Astrocyte (in vitro differentiated cells and primary cell): Measurements from ENCODE around the gene RPLP2. TPM values are rescaled to one million over a fixed set of nuclear protein-coding genes. Genes with fewer than 3 reads are reported as not detected.

ENCODE experiments used
- DNase-seq: peaks from one replicate; pipeline ENCODE4 v3.0.0-alpha.2; 2010; ENCODE audit warnings: low read depth
- FAIRE-seq: peaks from 2 replicates; lab custom pipeline; 2011; peaks lifted over from hg19 to GRCh38; lab: Jason Lieb, UNC
- H2AFZ ChIP-seq: 2 replicates; pipeline ENCODE4 v1.6.0; 2012; ENCODE audit warnings: low read depth, low read length, inconsistent platforms
- H3K27ac ChIP-seq: 2 replicates; pipeline ENCODE4 v1.5.1; 2011; ENCODE audit warnings: low read depth, low read length, inconsistent platforms
- H3K27me3 ChIP-seq: 2 replicates; pipeline ENCODE4 v1.6.0; 2011; ENCODE audit warnings: low read length, inconsistent platforms; ENCODE audit not compliant: insufficient read depth
- H3K36me3 ChIP-seq: 2 replicates; pipeline ENCODE4 v1.5.1; 2011; ENCODE audit warnings: low read length, inconsistent platforms; ENCODE audit not compliant: insufficient read depth
- H3K4me1 ChIP-seq: 2 replicates; pipeline ENCODE4 v1.5.1; 2011; ENCODE audit warnings: low read length, inconsistent platforms; ENCODE audit not compliant: insufficient read depth
- H3K4me2 ChIP-seq: 2 replicates; pipeline ENCODE4 v1.6.0; 2012; ENCODE audit warnings: low read length, inconsistent platforms
- H3K4me3 ChIP-seq: 2 replicates; pipeline ENCODE4 v1.5.1; 2011; ENCODE audit warnings: low read depth, mild to moderate bottlenecking, low read length, inconsistent platforms; ENCODE audit not compliant: insufficient read depth
- H3K79me2 ChIP-seq: 2 replicates; pipeline ENCODE4 v1.6.0; 2012; ENCODE audit warnings: mild to moderate bottlenecking, low read length, inconsistent platforms; ENCODE audit not compliant: insufficient read depth
- H3K9ac ChIP-seq: 2 replicates; pipeline ENCODE4 v1.6.0; 2012; ENCODE audit warnings: mild to moderate bottlenecking, low read length, inconsistent platforms
- H3K9me3 ChIP-seq: 2 replicates; pipeline ENCODE4 v1.5.1; 2012; ENCODE audit warnings: low read depth, mild to moderate bottlenecking, low read length, inconsistent platforms; ENCODE audit not compliant: insufficient read depth
- H4K20me1 ChIP-seq: 2 replicates; pipeline ENCODE4 v1.6.0; 2012; ENCODE audit warnings: low read length, inconsistent platforms; ENCODE audit not compliant: insufficient read depth
- H3K27ac Mint-ChIP-seq: one replicate; pipeline ENCODE4 v1.8.0; 2021; ENCODE audit warnings: mild to moderate bottlenecking, mixed read lengths; ENCODE audit not compliant: unreplicated experiment
- H3K27me3 Mint-ChIP-seq: one replicate; pipeline ENCODE4 v1.8.0; 2021; ENCODE audit warnings: low read depth, mixed read lengths; ENCODE audit not compliant: unreplicated experiment
- H3K36me3 Mint-ChIP-seq: one replicate; pipeline ENCODE4 v1.8.0; 2021; ENCODE audit warnings: low read depth, mixed read lengths; ENCODE audit not compliant: unreplicated experiment
- H3K4me1 Mint-ChIP-seq: one replicate; pipeline ENCODE4 v1.8.0; 2021; ENCODE audit warnings: low read depth, mixed read lengths; ENCODE audit not compliant: unreplicated experiment
- H3K4me3 Mint-ChIP-seq: one replicate; pipeline ENCODE4 v1.8.0; 2021; ENCODE audit warnings: mild to moderate bottlenecking, moderate library complexity, mixed read lengths; ENCODE audit not compliant: unreplicated experiment
- H3K9me3 Mint-ChIP-seq: one replicate; pipeline ENCODE4 v1.8.0; 2021; ENCODE audit warnings: mild to moderate bottlenecking, mixed read lengths; ENCODE audit not compliant: unreplicated experiment
- EZH2 ChIP-seq: IDR thresholded peaks from 2 replicates; pipeline ENCODE4 v1.6.1; 2012; ENCODE audit warnings: mild to moderate bottlenecking, low read length, inconsistent platforms; ENCODE audit not compliant: insufficient read depth
- total RNA-seq: library from RNA; stranded (reverse); gene quantifications from 2 replicates; pipeline ENCODE4 v1.2.1, GENCODE V29; 2021
- TF ChIP-seq, protein P1 (sequence below): IDR thresholded peaks from 2 replicates; pipeline ENCODE4 v1.5.1; 2011; ENCODE audit warnings: low read depth, mild to moderate bottlenecking, inconsistent platforms, low read length, moderate library complexity; ENCODE audit not compliant: insufficient read depth

RPLP2 gene
- total RNA-seq, 1 donor from 2014 or later = 1,666 TPM

DNA sequence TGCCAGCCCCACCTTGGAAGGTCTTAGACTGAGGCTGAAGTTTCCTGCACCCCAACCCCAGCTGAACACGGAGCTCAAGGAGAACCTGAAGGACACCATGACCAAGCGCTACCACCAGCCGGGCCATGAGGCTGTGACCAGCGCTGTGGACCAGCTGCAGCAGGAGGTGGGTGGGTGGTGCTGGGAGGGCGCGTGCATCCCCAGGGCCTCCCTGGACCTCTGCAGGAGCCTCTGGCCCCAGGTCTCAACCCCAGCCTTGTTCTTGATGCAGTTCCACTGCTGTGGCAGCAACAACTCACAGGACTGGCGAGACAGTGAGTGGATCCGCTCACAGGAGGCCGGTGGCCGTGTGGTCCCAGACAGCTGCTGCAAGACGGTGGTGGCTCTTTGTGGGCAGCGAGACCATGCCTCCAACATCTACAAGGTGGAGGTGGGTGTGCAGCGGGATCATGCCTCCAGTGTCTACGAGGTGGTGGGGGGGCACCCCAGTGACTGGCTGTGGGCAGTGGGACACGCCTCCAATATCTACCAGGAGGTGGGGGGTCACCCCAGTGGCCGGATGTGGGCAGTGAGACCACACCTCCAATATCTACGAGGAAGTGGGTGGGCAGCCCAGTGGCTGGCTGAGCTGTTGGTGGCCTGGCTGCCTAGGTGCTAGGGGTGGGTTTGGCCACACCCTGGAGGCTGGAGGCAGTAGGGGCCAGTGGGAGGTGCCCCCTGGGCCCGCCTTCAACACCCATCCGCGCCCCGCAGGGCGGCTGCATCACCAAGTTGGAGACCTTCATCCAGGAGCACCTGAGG lies 27.6 kb downstream of the RPLP2 start:
- no peak overlapping the region for H3K27ac Mint-ChIP-seq

DNA sequence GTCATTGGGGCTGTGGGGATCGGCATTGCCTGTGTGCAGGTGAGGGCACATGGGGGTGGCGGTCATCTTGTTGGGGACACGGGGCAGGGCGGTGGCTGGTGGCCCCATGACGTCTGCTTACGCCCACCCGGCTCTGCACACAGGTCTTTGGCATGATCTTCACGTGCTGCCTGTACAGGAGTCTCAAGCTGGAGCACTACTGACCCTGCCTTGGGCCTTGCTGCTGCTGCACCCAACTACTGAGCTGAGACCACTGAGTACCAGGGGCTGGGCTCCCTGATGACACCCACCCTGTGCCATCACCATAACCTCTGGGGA lies 28.2 kb downstream of the RPLP2 start:
- Mint-ChIP-seq H3K4me3 (no peak overlapping the region), H3K27me3 (no peaks in the 10 kb centered on the region), H3K36me3 (peaks cover 6% of the 10 kb centered on the region), H3K4me1 (peaks cover 20% of the 10 kb centered on the region), H3K27ac (no peak overlapping the region), H3K9me3 (no peaks in the 10 kb centered on the region)
- H3K4me1 ChIP-seq = peaks cover 44% of the 10 kb centered on the region
- no peak for TF ChIP-seq EZH2
- TF ChIP-seq, protein P1, sequence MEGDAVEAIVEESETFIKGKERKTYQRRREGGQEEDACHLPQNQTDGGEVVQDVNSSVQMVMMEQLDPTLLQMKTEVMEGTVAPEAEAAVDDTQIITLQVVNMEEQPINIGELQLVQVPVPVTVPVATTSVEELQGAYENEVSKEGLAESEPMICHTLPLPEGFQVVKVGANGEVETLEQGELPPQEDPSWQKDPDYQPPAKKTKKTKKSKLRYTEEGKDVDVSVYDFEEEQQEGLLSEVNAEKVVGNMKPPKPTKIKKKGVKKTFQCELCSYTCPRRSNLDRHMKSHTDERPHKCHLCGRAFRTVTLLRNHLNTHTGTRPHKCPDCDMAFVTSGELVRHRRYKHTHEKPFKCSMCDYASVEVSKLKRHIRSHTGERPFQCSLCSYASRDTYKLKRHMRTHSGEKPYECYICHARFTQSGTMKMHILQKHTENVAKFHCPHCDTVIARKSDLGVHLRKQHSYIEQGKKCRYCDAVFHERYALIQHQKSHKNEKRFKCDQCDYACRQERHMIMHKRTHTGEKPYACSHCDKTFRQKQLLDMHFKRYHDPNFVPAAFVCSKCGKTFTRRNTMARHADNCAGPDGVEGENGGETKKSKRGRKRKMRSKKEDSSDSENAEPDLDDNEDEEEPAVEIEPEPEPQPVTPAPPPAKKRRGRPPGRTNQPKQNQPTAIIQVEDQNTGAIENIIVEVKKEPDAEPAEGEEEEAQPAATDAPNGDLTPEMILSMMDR = no peak
- H3K4me3 ChIP-seq = no peak overlapping the region
- H3K9ac ChIP-seq = no peak overlapping the region
- H3K27me3 ChIP-seq = no peaks in the 10 kb centered on the region
- no peak for FAIRE-seq
- no peaks in the 10 kb centered on the region for H3K9me3 ChIP-seq
- no peak overlapping the region for H3K4me2 ChIP-seq
- H4K20me1 ChIP-seq = peaks cover 85% of the 10 kb centered on the region
- no peak for DNase-seq
- H2AFZ ChIP-seq = no peak overlapping the region
- peaks cover 19% of the 10 kb centered on the region for H3K36me3 ChIP-seq
- peaks cover 92% of the 10 kb centered on the region for H3K79me2 ChIP-seq
- no peak overlapping the region for H3K27ac ChIP-seq

More for the DNA sequence above, 27.6 kb downstream of the RPLP2 start:
- no peaks in the 10 kb centered on the region for H3K27me3 Mint-ChIP-seq
- no peak overlapping the region for H3K4me3 ChIP-seq
- DNase-seq = no peak
- peaks cover 85% of the 10 kb centered on the region for H4K20me1 ChIP-seq
- H3K9me3 Mint-ChIP-seq = no peaks in the 10 kb centered on the region
- peaks cover 6% of the 10 kb centered on the region for H3K36me3 Mint-ChIP-seq
- H3K27me3 ChIP-seq = no peaks in the 10 kb centered on the region
- no peak overlapping the region for H3K4me2 ChIP-seq
- H3K4me3 Mint-ChIP-seq = no peak overlapping the region
- H3K4me1 ChIP-seq = peaks cover 46% of the 10 kb centered on the region
- peaks cover 92% of the 10 kb centered on the region for H3K79me2 ChIP-seq
- H3K36me3 ChIP-seq = peaks cover 19% of the 10 kb centered on the region
- no peak overlapping the region for H2AFZ ChIP-seq
- TF ChIP-seq, protein P1 = no peak
- no peak for TF ChIP-seq EZH2
- H3K9me3 ChIP-seq = no peaks in the 10 kb centered on the region
- FAIRE-seq = no peak
- H3K9ac ChIP-seq = no peak overlapping the region
- H3K27ac ChIP-seq = no peak overlapping the region
- peaks cover 20% of the 10 kb centered on the region for H3K4me1 Mint-ChIP-seq
